Thoracic aorta (tissue), 2 donors: ENCODE measurements around the gene ZNF418. TPM values are rescaled to one million over a fixed set of nuclear protein-coding genes. Genes with fewer than 3 reads are reported as not detected.

Source experiments
- ATAC-seq: fragments of 150-250 bp; one replicate; pipeline ENCODE4 v1.8.0; 2017; ENCODE audit warnings: low read depth; ENCODE audit not compliant: insufficient number of reproducible peaks, low FRiP score
- DNase-seq: peaks from one replicate; pipeline ENCODE4 v3.0.0-alpha.2; 2020; ENCODE audit warnings: low spot score
- H3K27ac ChIP-seq, 2 donors: fragments of 200-600 bp; sonication (generic); 1 replicate in 1 of 2; 2 replicates in 1 of 2; pipeline ENCODE4 v1.5.1; 2016; ENCODE audit warnings: mild to moderate bottlenecking in 2 of 2, moderate library complexity in 2 of 2
- H3K27me3 ChIP-seq: fragments of 200-600 bp; sonication (generic); replicated peaks from 2 replicates; pipeline ENCODE4 v1.6.0; 2016; ENCODE audit warnings: mild to moderate bottlenecking; ENCODE audit not compliant: insufficient read depth
- H3K36me3 ChIP-seq: fragments of 200-600 bp; sonication (generic); one replicate; pipeline ENCODE4 v1.5.1; 2016
- H3K4me1 ChIP-seq, 2 donors: fragments of 200-600 bp; sonication (generic); 1 replicate in 1 of 2; 2 replicates in 1 of 2; pipeline versions ENCODE4 v1.5.1 to v1.6.0; 2016; ENCODE audit warnings: low read depth in 2 of 2, mild to moderate bottlenecking in 1 of 2; ENCODE audit not compliant: control insufficient read depth in 1 of 2
- H3K4me3 ChIP-seq: fragments of 200-600 bp; sonication (generic); 2 replicates; pipeline ENCODE4 v1.5.1; 2016; ENCODE audit warnings: mild to moderate bottlenecking
- H3K9me3 ChIP-seq: fragments of 200-600 bp; sonication (generic); 2 replicates; pipeline ENCODE4 v1.5.1; 2016
- CTCF ChIP-seq: fragments of 200-600 bp; sonication (generic); IDR thresholded peaks from one replicate; pipeline ENCODE4 v1.5.1; 2019; ENCODE audit warnings: antibody characterized with exemption
- total RNA-seq, 2 donors: library from RNA; depleted of rRNA; stranded (reverse); fragments of >200 nt; gene quantifications; one replicate each; pipeline versions ENCODE4 v1.1.0 to v1.2.3, GENCODE V29; 2016

The ZNF418 gene
- total RNA-seq, 2 donors from 2014 or later: 3.2 to 6.1 TPM

- ATAC-seq: no peak
- Histone ChIP-seq H3K4me3 (no peak overlapping the region), H3K27me3 (no peaks in the 10 kb centered on the region), H3K4me1 (no peaks in the 10 kb centered on the region), H3K9me3 (peaks cover 13% of the 10 kb centered on the region), H3K36me3 (no peaks in the 10 kb centered on the region), H3K27ac (no peak overlapping the region)
- no peak for DNase-seq
- TF ChIP-seq CTCF: no peak
Observed at GRCh38 chr19:57954996-57955395, 19.8 kb upstream of the ZNF418 start.

- Histone ChIP-seq H3K9me3 (peaks cover 10% of the 10 kb centered on the region), H3K36me3 (no peaks in the 10 kb centered on the region), H3K27me3 (no peaks in the 10 kb centered on the region), H3K27ac (no peak overlapping the region), H3K4me3 (no peak overlapping the region), H3K4me1 (peaks cover 3 to 9% of the 10 kb centered on the region in 2 donors)
- ATAC-seq (no peak), DNase-seq (no peak)
- no peak for TF ChIP-seq CTCF
Observed at GRCh38 chr19:57949702-57950101, 14.5 kb upstream of the ZNF418 start.

GRCh38 chr19:57949296-57949695 lies 14.1 kb upstream of the ZNF418 start:
- DNase-seq (no peak), ATAC-seq (no peak)
- Histone ChIP-seq H3K9me3 (peaks cover 10% of the 10 kb centered on the region), H3K4me3 (no peak overlapping the region), H3K27me3 (no peaks in the 10 kb centered on the region), H3K27ac (no peak overlapping the region), H3K4me1 (peaks cover 3 to 9% of the 10 kb centered on the region in 2 donors), H3K36me3 (peaks cover 3% of the 10 kb centered on the region)
- TF ChIP-seq CTCF: no peak

GRCh38 chr19:57947419-57948134 lies 12.4 kb upstream of the ZNF418 start, which contains the start of gene ZNF256:
Gene ZNF256 (minus strand): TSS chr19:57947706. CDS start chr19:57947474, 232 bp downstream.
- peak; percentile 76 for ATAC-seq
- H3K9me3 ChIP-seq: peaks cover 24% of the 10 kb centered on the region
- TF ChIP-seq CTCF: peak; percentile 47

GRCh38 chr19:57947088-57947418 lies 11.9 kb upstream of the ZNF418 start:
- ATAC-seq: no peak
- TF ChIP-seq CTCF: no peak
- peaks cover 26% of the 10 kb centered on the region for H3K36me3 ChIP-seq
- peaks cover 3 to 9% of the 10 kb centered on the region in 2 donors for H3K4me1 ChIP-seq
- peaks cover 29% of the 10 kb centered on the region for H3K9me3 ChIP-seq
- peak overlapping the region; percentile 74 to 81 for H3K27ac ChIP-seq
- no peak for DNase-seq
- H3K4me3 ChIP-seq: peak overlapping the region; percentile 83
- H3K27me3 ChIP-seq: no peaks in the 10 kb centered on the region

More at GRCh38 chr19:57947419-57948134, 12.4 kb upstream of the ZNF418 start, which contains the start of gene ZNF256:
- Histone ChIP-seq H3K27ac (peak within 1 kb of the TSS; percentile 74 to 81), H3K4me3 (peak within 1 kb of the TSS; percentile 83), H3K4me1 (peaks cover 3 to 9% of the 10 kb centered on the region in 2 donors), H3K36me3 (peaks cover 20% of the 10 kb centered on the region), H3K27me3 (no peaks in the 10 kb centered on the region)
- DNase-seq: peak; percentile 73
